ENCODE data around the gene ANXA10.
"Not testable (repeated sequence)": the region's sequence is repeated elsewhere in the genome, so short reads cannot be mapped to it uniquely, and the experiment has no call there.

Gene ANXA10

DNA sequence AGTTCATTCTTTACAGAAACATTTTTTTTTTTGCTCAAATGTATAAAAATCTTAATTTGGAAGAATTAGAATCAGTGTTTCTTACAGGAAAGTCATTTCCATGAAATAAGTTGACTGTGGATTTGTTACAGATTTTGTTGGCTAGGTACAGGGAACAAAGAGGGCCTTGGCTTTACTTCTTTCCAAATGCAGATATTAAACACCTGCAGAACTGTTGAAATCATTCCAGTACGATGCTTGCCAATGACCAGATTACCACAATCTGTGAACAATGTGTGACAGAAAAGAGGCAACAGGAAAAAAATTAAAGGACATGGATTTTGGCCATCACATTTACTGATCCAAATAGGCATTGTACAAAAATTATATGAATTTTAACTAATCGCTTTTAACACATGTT lies 70.8 kb downstream of the ANXA10 start:
- DNase-seq: no peak

- no peak for DNase-seq
These were observed 71.7 kb downstream of the ANXA10 start for GRCh38 chr4:168164045-168164444.

- no peak for DNase-seq
These were observed 72.7 kb downstream of the ANXA10 start for GRCh38 chr4:168164915-168165548.

GRCh38 chr4:168167714-168168284 lies 75.5 kb downstream of the ANXA10 start:
- no peak for DNase-seq

GRCh38 chr4:168174308-168174707 lies 82.0 kb downstream of the ANXA10 start:
- no peak for DNase-seq

GRCh38 chr4:168177546-168178149 lies 85.3 kb downstream of the ANXA10 start:
- DNase-seq: no peak

- no peak for DNase-seq
These were observed 91.6 kb downstream of the ANXA10 start for GRCh38 chr4:168183717-168184571.

DNA sequence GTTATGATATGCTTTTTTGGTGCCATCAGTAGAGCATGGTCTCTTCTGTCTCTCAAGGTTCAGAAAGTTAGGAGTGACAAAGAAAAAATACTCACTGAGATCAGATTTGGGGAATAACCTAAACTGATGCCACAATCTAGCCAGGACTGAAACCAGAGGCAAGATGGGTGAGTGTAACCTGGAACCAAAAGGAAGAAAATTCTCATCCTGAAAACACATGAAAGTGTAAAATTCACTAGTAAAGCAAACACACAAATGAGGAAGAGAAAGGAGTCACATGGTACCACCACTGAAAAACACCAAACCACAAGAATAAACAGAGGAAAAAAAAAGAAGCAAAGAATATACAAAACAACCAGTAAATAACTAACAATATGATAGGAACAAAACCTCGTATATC lies 96.4 kb downstream of the ANXA10 start:
- DNase-seq: no peak

- no peak for DNase-seq
These were observed 105.6 kb downstream of the ANXA10 start for GRCh38 chr4:168197926-168198325.

DNA sequence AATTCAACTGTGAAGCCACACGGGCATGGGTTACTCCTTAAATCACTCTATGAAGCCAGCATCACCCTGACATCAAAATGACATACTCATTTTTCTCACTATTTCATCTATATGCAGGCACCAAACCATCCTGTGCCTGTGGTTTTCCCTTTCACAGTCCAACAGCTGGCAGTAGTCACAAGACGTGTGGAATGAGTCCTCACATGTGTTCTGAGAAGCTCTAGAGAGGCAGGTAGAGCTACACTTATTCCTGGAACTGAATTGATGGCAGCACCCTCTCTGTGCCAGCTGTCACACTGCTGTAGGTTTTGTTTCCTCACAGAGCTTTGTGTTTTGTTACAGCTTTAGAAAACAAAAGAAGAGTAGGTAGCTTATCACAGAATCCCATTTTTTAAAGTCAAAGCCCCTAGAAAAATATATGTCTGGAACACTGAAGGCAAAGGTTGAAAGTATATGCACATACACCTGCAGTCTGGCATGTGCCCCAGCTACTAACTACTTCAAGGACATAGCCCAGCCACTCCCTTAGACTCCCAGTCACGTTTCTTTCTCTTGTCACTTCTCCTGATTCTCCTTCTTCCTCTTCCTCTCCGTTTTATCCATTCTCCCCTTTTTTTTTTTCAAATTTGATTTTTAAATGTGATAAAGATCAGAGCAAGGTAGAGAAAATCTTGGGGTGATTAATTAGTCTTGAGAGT lies 107.1 kb downstream of the ANXA10 start:
- DNase-seq: no peak

- no peak for DNase-seq
These were observed 108.3 kb downstream of the ANXA10 start for GRCh38 chr4:168200685-168201084.

DNA sequence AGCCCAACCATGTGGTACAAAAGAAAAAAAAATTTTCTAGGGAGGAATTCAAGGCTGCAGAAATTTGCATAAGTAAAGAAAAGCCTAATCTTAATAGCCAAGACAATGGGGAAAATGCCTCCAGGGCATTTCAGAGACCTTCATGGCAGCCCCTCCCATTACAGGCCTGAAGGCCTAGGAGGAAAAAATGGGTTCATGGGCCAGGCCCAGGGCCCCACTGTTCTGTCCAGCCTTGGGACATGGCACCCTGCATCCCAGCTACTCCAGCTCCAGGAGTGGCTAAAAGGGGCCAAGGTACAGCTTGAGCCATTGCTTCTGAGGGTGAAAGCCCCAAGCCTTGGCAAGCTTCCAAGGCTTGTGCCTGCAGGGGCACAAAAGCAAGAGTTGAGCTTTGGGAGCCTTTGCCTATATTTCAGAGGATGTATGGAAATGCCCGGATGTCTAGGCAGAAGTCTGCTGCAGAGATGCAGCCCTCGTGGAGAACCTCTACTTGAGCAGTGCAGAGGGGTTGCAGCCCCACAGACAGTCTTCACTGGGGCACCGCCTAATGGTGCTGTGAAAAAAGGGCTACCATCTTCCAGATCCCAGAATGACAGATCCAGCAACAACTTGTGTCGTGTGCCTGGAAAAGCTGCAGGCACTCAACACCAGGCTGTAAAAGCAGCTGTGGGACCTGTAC lies 111.0 kb downstream of the ANXA10 start:
- no peak for DNase-seq

- DNase-seq: no peak
These were observed 116.7 kb downstream of the ANXA10 start for GRCh38 chr4:168208957-168209614.

- DNase-seq: no peak
These were observed 120.3 kb downstream of the ANXA10 start for GRCh38 chr4:168212656-168213055.

GRCh38 chr4:168213511-168213910 lies 121.2 kb downstream of the ANXA10 start:
- DNase-seq: not testable (repeated sequence)

DNA sequence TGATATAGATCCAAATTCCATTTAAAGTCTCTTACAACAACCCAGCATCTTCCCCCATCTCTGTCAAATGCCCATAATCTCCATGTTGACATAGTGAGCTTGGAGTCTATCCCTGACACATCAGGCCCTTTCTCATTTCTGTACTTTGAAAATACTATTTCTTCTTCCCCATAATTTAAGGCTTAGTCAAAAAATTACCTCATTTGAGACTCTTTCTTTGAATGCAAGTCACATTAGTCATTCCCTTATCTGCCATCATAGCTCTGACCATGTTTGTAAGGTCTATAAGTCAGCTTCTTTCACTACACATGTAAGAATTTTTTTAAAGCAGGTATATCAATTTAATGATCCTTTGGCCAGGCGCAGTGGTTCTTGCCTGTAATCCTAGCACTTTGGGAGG lies 126.3 kb downstream of the ANXA10 start:
- DNase-seq: no peak

- no peak for DNase-seq
These were observed 128.6 kb downstream of the ANXA10 start for GRCh38 chr4:168220893-168221292.

DNA sequence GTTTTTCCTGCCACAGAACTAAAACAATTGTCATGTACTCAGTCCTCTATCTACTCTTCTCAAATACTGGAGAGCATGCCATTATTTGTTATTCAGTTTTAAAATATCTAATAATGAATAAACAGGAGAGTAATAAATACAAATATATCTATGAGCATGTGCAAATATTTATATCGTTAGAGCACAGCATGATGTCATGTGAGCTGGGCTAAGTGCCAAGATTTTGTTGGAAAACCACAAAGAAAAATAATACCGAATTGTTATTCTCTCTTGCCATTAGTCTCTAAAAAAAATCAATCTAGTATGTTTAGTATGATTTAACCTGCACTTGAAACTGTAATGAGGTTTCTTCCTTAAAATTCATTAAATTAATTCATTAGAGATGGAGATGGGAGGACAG lies 129.0 kb downstream of the ANXA10 start:
- DNase-seq: no peak

Measured in activated CD4-positive, alpha-beta T cell treated with anti-CD3 and anti-CD28 coated beads, Interleukin-2, amount 50 U/mL, for 48 hours (primary cell).